ENCODE measurements around the gene RMND1.

RMND1 gene

GRCh38 chr6:151409679-151410078 lies 42.2 kb downstream of the RMND1 start:
- no peaks in the 10 kb centered on the region for H4K20me1 ChIP-seq (ENCODE audit: insufficient read depth, low read length)
- no peak overlapping the region for H3K4me3 ChIP-seq (ENCODE audit: low read depth, low read length, poor library complexity, severe bottlenecking)
- no peak overlapping the region for H3K4me2 ChIP-seq (ENCODE audit: low read length)
- H3K9me2 ChIP-seq (ENCODE audit: low read depth, low read length) = no peaks in the 10 kb centered on the region
- H3K27me3 ChIP-seq (ENCODE audit: insufficient read depth, low read length) = no peaks in the 10 kb centered on the region
- H3K79me2 ChIP-seq (ENCODE audit: insufficient read depth, low read length) = no peaks in the 10 kb centered on the region
- no peaks in the 10 kb centered on the region for H3K4me1 ChIP-seq (ENCODE audit: insufficient read depth, low read length, severe bottlenecking)
- H3F3A ChIP-seq (ENCODE audit: insufficient read depth, low read length) = no peaks in the 10 kb centered on the region
- H2AFZ ChIP-seq (ENCODE audit: low read length) = no peak overlapping the region
- H3K9ac ChIP-seq (ENCODE audit: low read length) = no peak overlapping the region
- TF ChIP-seq CTCF (IDR thresholded peaks at IDR 0.05; ENCODE audit: low read length) (no peak), EZH2 (IDR thresholded peaks at IDR 0.05; ENCODE audit: borderline replicate concordance, low read length) (no peak)
- peaks cover 87% of the 10 kb centered on the region for H3K36me3 ChIP-seq (ENCODE audit: insufficient read depth, low read length)
- no peaks in the 10 kb centered on the region for H3K9me3 ChIP-seq (ENCODE audit: low read length)
- no peak overlapping the region for H3K27ac ChIP-seq (ENCODE audit: low read depth, low read length, poor library complexity, severe bottlenecking)

- no peak for TF ChIP-seq EZH2 (IDR thresholded peaks at IDR 0.05; ENCODE audit: borderline replicate concordance, low read length)
- TF ChIP-seq CTCF (IDR thresholded peaks at IDR 0.05; ENCODE audit: low read length) = no peak
- H3K36me3 ChIP-seq (ENCODE audit: insufficient read depth, low read length) = peaks cover 87% of the 10 kb centered on the region
- H3K4me3 ChIP-seq (ENCODE audit: low read depth, low read length, poor library complexity, severe bottlenecking) = no peak overlapping the region
These were observed 42.7 kb downstream of the RMND1 start for GRCh38 chr6:151409260-151409659.

GRCh38 chr6:151408858-151409257 lies 43.1 kb downstream of the RMND1 start:
- H4K20me1 ChIP-seq (ENCODE audit: insufficient read depth, low read length) = no peaks in the 10 kb centered on the region
- peaks cover 2% of the 10 kb centered on the region; the same call in 1 of the 2 replicates for H3K79me2 ChIP-seq (ENCODE audit: insufficient read depth, low read length)
- H3K4me1 ChIP-seq (ENCODE audit: insufficient read depth, low read length, severe bottlenecking) = no peaks in the 10 kb centered on the region
- no peak for TF ChIP-seq CTCF (IDR thresholded peaks at IDR 0.05; ENCODE audit: low read length)
- no peak for TF ChIP-seq EZH2 (IDR thresholded peaks at IDR 0.05; ENCODE audit: borderline replicate concordance, low read length)
- H3K9me2 ChIP-seq (ENCODE audit: low read depth, low read length) = no peaks in the 10 kb centered on the region
- no peaks in the 10 kb centered on the region for H3F3A ChIP-seq (ENCODE audit: insufficient read depth, low read length)
- no peak overlapping the region for H3K9ac ChIP-seq (ENCODE audit: low read length)
- H2AFZ ChIP-seq (ENCODE audit: low read length) = no peak overlapping the region
- peaks cover 85% of the 10 kb centered on the region for H3K36me3 ChIP-seq (ENCODE audit: insufficient read depth, low read length)
- no peaks in the 10 kb centered on the region for H3K27me3 ChIP-seq (ENCODE audit: insufficient read depth, low read length)
- no peaks in the 10 kb centered on the region for H3K9me3 ChIP-seq (ENCODE audit: low read length)
- no peak overlapping the region for H3K4me3 ChIP-seq (ENCODE audit: low read depth, low read length, poor library complexity, severe bottlenecking)
- H3K27ac ChIP-seq (ENCODE audit: low read depth, low read length, poor library complexity, severe bottlenecking) = no peak overlapping the region
- no peak overlapping the region for H3K4me2 ChIP-seq (ENCODE audit: low read length)

More at GRCh38 chr6:151409260-151409659, 42.7 kb downstream of the RMND1 start:
- Histone ChIP-seq H4K20me1 (ENCODE audit: insufficient read depth, low read length) (no peaks in the 10 kb centered on the region), H2AFZ (ENCODE audit: low read length) (no peak overlapping the region), H3K27me3 (ENCODE audit: insufficient read depth, low read length) (no peaks in the 10 kb centered on the region), H3F3A (ENCODE audit: insufficient read depth, low read length) (no peaks in the 10 kb centered on the region), H3K9me2 (ENCODE audit: low read depth, low read length) (no peaks in the 10 kb centered on the region), H3K4me2 (ENCODE audit: low read length) (no peak overlapping the region), H3K27ac (ENCODE audit: low read depth, low read length, poor library complexity, severe bottlenecking) (no peak overlapping the region), H3K4me1 (ENCODE audit: insufficient read depth, low read length, severe bottlenecking) (no peaks in the 10 kb centered on the region), H3K9me3 (ENCODE audit: low read length) (no peaks in the 10 kb centered on the region), H3K79me2 (ENCODE audit: insufficient read depth, low read length) (no peaks in the 10 kb centered on the region), H3K9ac (ENCODE audit: low read length) (no peak overlapping the region)

Measured in OCI-LY1 (cell line).